ENCODE results near the gene SLC11A2. TPM values are rescaled to one million over a fixed set of nuclear protein-coding genes. Genes with fewer than 3 reads are reported as not detected.

Gene SLC11A2
- total and polyA plus RNA-seq, 12 donors, result 10.7 to 31.3 (median 21.5) TPM

DNA sequence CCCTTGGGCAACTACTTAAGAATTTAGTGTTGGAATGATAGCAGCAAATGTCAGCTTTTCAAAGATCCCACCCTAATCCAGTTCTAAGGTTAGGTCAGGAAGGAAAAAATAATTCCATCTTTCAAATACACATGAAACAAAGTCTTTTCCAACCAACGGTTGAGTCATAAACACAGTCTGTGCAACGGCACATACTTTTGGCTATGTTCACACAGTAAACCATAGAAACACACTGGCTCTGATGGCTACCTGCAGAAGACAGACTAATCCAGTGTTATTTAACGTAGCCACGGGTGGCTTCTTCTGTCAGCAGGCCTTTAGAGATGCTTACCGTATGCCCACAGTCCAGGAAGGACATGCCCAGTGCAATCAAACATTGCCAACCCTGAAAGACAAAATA is 38.1 kb downstream of the SLC11A2 start:
- no peak for DNase-seq
- peaks cover 0 to 73% (median 37%) of the 10 kb centered on the region in 9 donors for H3K36me3 ChIP-seq
- 82 to 88% methylated on average over 5 of the region's 5 CpGs for WGBS, 2 donors
- H3K4me3 ChIP-seq, result no peak overlapping the region
- H3K27me3 ChIP-seq, result no peaks in the 10 kb centered on the region
- intact Hi-C loops (cut with DNase I), result loop anchor here in 6 of 10 donors (2.0 to 10.0 kb wide), 7 partner anchors 61 to 223 kb away; partner anchors contain the start of gene ATF1 (in 1 of the 6)
- TF ChIP-seq, protein P1, sequence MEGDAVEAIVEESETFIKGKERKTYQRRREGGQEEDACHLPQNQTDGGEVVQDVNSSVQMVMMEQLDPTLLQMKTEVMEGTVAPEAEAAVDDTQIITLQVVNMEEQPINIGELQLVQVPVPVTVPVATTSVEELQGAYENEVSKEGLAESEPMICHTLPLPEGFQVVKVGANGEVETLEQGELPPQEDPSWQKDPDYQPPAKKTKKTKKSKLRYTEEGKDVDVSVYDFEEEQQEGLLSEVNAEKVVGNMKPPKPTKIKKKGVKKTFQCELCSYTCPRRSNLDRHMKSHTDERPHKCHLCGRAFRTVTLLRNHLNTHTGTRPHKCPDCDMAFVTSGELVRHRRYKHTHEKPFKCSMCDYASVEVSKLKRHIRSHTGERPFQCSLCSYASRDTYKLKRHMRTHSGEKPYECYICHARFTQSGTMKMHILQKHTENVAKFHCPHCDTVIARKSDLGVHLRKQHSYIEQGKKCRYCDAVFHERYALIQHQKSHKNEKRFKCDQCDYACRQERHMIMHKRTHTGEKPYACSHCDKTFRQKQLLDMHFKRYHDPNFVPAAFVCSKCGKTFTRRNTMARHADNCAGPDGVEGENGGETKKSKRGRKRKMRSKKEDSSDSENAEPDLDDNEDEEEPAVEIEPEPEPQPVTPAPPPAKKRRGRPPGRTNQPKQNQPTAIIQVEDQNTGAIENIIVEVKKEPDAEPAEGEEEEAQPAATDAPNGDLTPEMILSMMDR (IDR thresholded peaks at IDR 0.05), result no peak
- no peak overlapping the region for H3K27ac ChIP-seq
- H3K9me3 ChIP-seq, result no peaks in the 10 kb centered on the region
- ATAC-seq, result no peak
- peaks cover 0 to 34% (median 19%) of the 10 kb centered on the region in 9 donors for H3K4me1 ChIP-seq

DNA sequence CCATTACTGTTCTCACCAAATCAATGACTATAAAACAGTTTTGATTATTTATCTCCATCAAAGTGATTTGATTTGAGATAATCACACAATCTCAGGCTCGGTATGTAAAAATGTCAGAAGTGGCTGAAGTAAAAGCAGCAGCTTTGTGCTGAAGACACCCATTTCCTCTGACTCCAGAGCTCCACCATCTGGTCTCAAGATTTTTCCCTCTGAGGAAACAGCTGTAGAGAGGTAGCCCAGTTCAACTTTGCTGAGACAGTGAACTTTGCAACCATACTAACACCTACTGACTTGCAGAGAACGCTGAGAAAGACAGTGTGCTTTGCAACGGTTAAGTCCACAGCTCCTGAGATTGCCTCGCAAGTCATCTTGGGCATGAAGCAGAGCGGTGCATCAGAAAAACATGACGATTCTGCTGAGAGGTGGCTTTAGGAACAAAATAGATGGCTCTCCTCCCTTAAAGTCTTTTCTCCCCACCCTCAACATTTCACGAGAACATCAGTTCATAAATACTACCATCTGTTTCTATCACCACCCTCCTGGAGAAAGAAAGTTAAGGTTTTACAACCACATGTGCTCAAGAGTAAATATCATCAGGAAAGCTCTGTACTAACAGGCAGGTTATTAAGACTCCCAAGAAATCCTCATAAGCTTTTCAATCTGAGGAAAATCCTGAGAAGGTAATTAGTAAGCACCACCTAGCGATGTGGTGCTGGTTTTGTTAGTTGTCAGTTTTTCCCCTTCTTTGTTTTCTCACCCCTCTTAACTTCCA is 39.0 kb downstream of the SLC11A2 start:
- peaks cover 0 to 28% (median 19%) of the 10 kb centered on the region in 9 donors for H3K4me1 ChIP-seq
- peak overlapping the region in 3 of 10 donors; percentile 9 to 68 (median 54) for H3K27ac ChIP-seq
- peak in 1 of 2 donors; percentile 61 for DNase-seq
- TF ChIP-seq, protein P1 (IDR thresholded peaks at IDR 0.05), result peak in 8 of 9 donors; percentile 47 to 79 (median 66)
- H3K9me3 ChIP-seq, result no peaks in the 10 kb centered on the region
- WGBS, 2 donors, result 48 to 54% methylated on average over 8 of the region's 8 CpGs
- intact Hi-C loops (cut with DNase I), result loop anchor here in 9 of 10 donors (1.0 to 10.0 kb wide), 12 partner anchors 52 to 222 kb away; partner anchors contain the start of gene ATF1 (in 2 of the 9)
- H3K27me3 ChIP-seq, result no peaks in the 10 kb centered on the region
- no peak overlapping the region for H3K4me3 ChIP-seq
- H3K36me3 ChIP-seq, result peaks cover 0 to 64% (median 34%) of the 10 kb centered on the region in 9 donors
- peak; percentile 54 to 88 (median 79) for ATAC-seq

- Histone ChIP-seq H3K4me3 (no peak overlapping the region), H3K9me3 (no peaks in the 10 kb centered on the region), H3K27ac (peak overlapping the region; percentile 12 to 80 (median 67)), H3K27me3 (no peaks in the 10 kb centered on the region), H3K36me3 (peaks cover 0 to 64% (median 21%) of the 10 kb centered on the region in 9 donors), H3K4me1 (peaks cover 0 to 28% (median 19%) of the 10 kb centered on the region in 9 donors)
- peak; percentile 77 to 95 (median 90) for ATAC-seq
- peak in 1 of 2 donors; percentile 63 for DNase-seq
- intact Hi-C loops (cut with DNase I), result loop anchor here in 6 of 10 donors (1.0 to 10.0 kb wide), 9 partner anchors 58 to 221 kb away; partner anchors contain the start of gene ATF1 (in 1 of the 6)
- TF ChIP-seq, protein P1 (IDR thresholded peaks at IDR 0.05), result no peak
Measured at GRCh38 chr12:50985322-50985721, 40.9 kb downstream of the SLC11A2 start.

DNA sequence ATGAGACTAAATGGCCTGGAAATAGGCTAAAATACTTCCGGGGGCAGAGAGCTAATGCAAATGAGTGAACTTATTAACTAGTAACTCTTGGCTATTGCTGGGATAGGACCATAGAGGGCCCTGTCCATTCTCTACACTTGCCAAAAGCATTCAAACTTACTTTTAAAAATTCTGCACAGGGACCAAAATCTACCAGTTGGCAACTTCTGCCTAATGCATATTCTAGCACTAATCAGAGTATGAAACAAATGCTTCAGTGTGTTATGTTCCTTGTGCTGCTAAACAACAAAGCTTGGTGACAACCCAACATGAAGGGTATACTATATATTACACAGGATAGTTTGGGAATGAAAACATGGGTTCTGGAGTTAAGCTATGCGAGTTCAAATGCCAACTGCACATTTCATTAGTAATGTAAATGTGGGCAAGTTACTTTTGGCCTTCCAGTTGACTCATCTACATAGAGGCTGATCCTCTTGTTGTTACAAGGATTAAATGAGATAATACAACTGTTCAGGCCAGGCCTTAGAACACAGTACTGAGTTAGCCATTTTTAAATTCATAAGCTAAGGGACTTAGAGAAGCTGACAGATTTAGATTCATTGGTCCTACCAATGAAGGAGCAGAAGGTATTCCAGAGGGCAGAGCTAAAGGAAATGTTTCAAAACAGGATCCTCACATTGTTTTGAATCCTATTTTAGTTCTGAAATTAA is 41.4 kb downstream of the SLC11A2 start:
- intact Hi-C loops (cut with DNase I), result loop anchor here in 7 of 10 donors (1.0 to 10.0 kb wide), 9 partner anchors 57 to 220 kb away; partner anchors contain the start of gene ATF1 (in 1 of the 7)
- Histone ChIP-seq H3K9me3 (no peaks in the 10 kb centered on the region), H3K4me3 (no peak overlapping the region), H3K36me3 (peaks cover 0 to 64% (median 15%) of the 10 kb centered on the region in 9 donors), H3K27me3 (no peaks in the 10 kb centered on the region), H3K4me1 (peaks cover 0 to 28% (median 19%) of the 10 kb centered on the region in 9 donors), H3K27ac (peak overlapping the region; percentile 12 to 80 (median 67))
- TF ChIP-seq, protein P1 (IDR thresholded peaks at IDR 0.05), result no peak
- WGBS, 2 donors, result 45 to 60% methylated on average over 2 of the region's 2 CpGs
- ATAC-seq (peak in 5 of 8 donors; percentile 12 to 50 (median 29)), DNase-seq (no peak)
